Myocyte (in vitro differentiated cells): ENCODE measurements around the gene FAM241B. TPM values are rescaled to one million over a fixed set of nuclear protein-coding genes. Genes with fewer than 3 reads are reported as not detected.
A peak's percentile ranks its signal among the peaks of the same experiment; 100 is the strongest.

ENCODE experiments used
- DNase-seq: peaks from one replicate; pipeline ENCODE4 v3.0.0-alpha.2; 2012; ENCODE audit warnings: low read depth
- total RNA-seq: library from RNA; depleted of rRNA; stranded (reverse); fragments of >200 nt; gene quantifications from 2 replicates; pipeline ENCODE4 v1.2.3, GENCODE V29; 2014

FAM241B gene
- total RNA-seq, 1 donor from 2014 or later, result not detected

- no peak for DNase-seq
Observed at GRCh38 chr10:69633673-69634635, 3.9 kb downstream of the FAM241B start.

- no peak for DNase-seq
Observed at GRCh38 chr10:69634759-69635425, 4.8 kb downstream of the FAM241B start.

- DNase-seq, result no peak
Observed at GRCh38 chr10:69635428-69636272, 5.6 kb downstream of the FAM241B start.

DNA sequence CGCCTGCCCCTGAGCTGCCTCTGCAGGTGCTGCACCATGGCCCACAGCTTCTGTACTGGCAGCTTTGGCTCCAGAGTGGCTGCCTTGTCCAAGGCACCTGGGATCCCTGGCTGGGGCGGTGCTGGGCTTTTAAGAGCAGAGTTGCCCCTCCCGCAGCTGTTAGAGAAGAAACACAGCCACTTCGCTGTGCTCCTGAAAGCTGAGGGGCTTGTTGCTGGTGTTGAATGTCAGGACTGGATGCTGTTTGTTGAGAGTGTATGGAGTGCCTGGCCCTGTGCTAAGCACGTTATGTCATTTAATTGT, 6.2 kb downstream of the FAM241B start:
- DNase-seq, result no peak

- peak; percentile 15 for DNase-seq
Observed at GRCh38 chr10:69636626-69637605, 6.9 kb downstream of the FAM241B start.

- DNase-seq, result no peak
Observed at GRCh38 chr10:69638642-69639041, 8.6 kb downstream of the FAM241B start.

DNA sequence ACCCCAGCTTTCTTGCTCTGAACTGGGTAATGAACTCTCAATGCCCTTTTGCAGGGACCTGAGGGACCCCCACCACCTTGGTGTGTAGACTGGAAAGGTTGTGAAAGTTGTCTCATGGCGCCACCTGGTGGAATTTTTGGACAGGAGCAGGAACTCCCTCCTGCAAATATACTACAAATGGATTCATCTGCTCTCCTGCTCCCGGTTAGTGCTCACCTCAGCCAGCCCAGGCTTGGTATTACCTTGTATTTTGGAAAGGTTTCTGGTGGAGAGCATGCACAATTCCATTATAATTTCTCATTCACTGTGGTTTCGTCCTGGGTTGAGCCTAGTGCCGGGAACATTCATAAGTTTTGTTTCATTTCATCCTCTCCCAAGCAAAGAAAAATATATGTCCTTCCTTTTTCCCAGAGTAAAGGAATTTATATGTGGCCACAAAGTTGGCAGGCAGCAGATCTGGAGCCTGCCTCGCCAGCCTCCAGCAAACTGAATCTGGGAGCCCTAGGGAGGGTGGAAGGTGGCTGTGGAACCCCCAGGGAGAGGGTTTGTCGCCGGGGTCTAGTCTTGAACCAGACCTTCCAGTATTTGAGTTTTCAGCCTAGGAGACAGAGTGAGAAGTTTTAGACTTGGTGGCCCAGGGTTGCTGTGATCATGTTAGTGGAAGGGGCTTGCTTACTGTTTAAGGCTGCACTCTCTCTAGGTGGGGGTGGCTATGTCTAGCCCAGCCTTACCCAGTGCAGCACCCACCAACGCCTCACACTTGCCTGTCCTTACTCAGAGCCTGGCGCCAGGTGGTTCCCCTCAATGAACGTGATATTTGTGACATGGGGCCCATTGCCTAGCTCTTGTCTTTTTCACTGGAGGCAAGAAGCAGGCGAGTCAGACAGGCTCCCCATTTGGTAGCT, 9.5 kb downstream of the FAM241B start:
- peak; percentile 66 for DNase-seq

DNA sequence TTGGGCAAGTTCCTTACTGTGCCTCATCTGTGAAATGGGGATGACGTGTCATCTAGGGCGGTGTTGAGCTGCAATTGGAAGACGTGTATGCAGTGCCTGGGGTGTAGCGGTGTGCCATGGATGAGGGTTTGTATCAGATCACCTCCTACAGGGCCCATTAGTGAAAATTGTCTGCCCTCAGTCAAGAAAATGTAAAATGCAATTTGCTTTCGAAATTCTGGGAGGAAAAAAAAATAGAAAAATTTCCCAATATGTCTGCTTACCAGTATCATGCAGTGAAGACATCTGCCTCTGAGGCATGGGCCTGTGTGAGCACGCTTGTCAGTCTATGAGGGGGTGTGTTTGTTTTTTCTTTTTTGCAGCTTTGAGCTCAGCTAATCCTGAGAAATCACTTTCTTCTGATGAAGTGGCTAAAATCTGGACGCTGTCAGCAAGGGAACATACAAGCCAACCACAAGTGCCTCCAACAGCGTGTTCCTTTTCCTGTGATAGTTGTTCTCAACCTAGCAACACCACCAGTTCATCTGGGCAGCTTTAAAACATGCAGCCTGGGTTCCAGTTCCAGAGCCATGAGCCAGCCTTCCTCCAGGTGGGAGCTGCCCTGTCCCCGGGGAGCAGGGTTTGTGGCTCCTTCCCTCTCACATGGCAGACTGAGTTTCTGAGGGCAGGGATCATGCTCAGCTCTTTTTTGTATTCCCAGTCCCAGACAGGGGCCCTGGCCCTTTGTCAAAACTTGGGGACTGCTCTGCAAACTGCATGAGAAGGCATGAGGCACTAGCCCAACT, 10.3 kb downstream of the FAM241B start:
- no peak for DNase-seq

DNA sequence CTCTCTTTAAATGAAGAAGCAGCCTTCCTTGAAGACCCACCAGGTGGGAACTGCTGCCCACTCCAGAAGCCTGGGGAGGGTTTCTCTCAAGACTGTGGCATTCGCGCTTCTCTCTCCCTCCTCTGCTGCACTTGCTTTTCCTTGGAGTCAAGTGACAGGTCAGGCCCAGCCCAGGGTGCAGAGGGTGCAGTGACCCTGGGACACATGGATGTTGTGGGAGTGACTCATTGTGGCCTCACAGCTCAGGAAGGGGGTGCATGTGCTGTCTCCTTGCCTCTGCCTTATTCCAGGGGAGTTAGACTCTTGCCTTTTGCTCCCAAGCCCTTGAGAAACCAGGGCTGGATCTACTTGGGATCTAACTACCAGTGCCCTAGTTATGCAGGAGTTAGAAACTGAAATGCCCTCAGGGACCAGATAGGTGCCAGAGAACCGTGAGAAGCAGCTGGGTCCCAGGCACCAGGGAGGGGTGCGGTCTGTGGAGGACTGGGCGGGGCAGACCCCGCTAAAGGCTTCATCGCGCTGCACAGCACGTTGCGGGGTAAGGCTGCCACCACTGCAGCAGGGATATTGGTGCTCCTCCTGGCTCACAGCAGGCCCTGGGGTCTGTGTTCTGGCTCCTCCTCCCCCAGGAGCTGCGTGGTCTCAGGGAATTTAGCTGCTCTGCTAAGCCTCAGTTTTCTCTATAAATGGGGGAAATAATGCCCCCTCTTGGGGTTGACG, 11.4 kb downstream of the FAM241B start:
- peak; percentile 33 for DNase-seq

- DNase-seq, result no peak
Observed at GRCh38 chr10:69642747-69643146, 12.7 kb downstream of the FAM241B start.

- no peak for DNase-seq
Observed at GRCh38 chr10:69643779-69644657, 14.0 kb downstream of the FAM241B start.

GRCh38 chr10:69644658-69645295, 14.7 kb downstream of the FAM241B start:
- DNase-seq, result peak; percentile 73

DNA sequence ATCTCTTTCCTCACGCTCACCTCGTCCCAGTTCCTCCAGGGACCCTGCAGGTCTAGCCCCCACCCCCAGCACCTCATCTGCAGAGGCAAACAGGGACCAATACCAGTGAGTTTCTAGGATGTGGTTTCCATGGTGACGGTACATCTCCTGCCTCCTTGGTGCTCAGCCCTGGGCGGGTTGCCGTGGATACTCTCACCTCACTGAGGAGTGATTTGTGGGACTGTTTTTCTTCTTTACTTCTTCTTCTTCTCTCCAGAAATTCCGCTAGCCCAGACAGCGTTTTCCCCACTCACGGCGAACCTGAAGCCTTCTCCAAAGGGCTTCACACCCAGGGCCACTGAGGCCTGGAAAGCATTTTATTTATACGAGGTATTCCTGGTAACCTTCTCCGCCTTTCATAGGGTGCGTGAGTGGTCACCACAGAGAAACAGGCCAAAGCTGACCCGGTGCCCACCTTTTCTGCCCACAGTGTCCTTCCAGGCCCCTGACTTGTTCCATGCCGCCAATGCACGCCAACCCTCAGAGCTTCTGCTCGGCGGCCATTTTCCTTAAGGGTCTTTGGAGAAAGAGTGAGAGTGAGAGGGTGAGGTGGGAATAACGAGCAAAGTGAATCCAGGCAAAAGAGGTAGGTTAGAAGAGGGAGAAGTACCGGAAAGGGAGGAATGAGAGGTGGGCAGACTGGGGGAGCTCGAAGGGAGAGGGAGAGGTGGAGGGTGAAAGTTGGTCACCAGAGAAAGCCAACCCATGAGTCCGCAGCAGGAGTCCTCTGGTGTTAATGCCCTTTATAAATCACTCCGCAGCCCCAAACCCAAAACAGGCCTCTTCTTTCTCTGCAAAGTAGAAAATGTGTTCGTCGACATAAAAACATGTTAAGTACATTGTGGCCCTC, 15.5 kb downstream of the FAM241B start:
- no peak for DNase-seq

DNA sequence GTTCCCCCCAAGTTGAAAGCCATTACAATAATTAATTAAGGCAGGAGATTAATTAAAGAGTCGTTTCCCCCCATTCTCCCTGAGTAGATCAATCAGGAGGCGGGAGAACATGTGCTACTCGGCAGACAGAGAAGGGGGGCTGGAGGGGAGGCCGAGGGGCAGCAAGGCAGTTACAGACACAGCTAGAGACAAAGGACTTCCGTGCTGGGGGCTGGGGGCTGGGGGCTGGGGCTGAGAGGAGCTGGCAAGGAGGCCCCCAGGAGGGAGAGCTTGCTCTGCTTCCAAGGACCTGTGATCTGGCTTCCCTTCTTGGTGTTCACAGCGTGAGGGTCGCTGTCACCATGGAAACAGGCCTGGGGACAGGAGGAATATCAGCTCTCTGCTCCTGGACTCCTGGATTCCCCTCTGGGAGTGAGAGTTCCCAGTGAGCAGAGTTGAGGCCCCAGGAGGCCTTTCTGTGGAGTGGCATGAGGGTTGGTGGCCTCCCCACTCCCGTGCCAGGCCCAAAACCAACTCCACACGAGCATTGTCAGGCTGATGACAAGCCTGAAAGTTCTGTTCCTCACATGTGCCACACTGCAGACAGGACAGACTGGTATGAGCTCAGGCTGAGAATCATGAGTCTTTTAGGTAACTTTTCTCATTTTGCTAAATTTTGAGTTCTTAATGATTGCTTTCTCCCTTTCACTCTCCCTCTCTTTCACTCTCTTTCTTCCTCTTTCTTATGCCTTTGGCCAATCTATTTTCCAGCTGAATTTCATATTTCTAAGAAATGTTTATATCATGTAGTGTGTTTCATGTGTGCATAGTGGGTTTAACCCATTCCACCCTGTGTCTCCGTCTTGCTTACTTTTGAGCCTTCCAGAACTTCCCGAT, 16.4 kb downstream of the FAM241B start:
- DNase-seq, result no peak
